Measurements from ENCODE around the gene AIMP2.

GRCh38 chr7:6030988-6031387, 21.9 kb downstream of the AIMP2 start, which contains the start of gene ANKRD61:
- TF ChIP-seq POLR2A (IDR thresholded peaks at IDR 0.05): no peak
- no peak for TF ChIP-seq CTCF (IDR thresholded peaks at IDR 0.05)
